Middle frontal gyrus (tissue), 1 donor: ENCODE results near the gene TOP1.

ENCODE experiments used
- DNase-seq: peaks from one replicate; pipeline ENCODE4 v3.0.0-alpha.2; 2015; ENCODE audit warnings: low spot score; ENCODE audit errors: extremely low spot score

The TOP1 gene

DNA sequence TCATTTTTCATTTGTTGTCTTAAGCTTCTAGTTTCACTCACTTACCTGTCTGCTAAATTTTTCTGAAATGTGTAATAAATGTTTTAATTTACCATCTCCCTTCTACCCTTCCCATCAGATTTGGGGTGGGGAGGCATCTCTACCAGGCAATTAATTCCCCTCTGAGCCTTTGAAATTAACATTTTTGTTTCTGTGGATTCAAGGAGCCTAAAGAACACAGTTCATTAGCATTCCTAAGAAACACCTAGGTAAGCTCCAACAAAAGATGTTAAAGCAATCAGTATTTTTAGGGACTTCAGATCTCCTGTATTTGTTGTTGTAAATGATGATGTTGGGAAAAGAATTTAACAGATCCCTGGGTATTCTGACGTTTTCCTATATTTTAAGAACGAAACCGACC, 6.6 kb downstream of the TOP1 start:
- DNase-seq: no peak

DNA sequence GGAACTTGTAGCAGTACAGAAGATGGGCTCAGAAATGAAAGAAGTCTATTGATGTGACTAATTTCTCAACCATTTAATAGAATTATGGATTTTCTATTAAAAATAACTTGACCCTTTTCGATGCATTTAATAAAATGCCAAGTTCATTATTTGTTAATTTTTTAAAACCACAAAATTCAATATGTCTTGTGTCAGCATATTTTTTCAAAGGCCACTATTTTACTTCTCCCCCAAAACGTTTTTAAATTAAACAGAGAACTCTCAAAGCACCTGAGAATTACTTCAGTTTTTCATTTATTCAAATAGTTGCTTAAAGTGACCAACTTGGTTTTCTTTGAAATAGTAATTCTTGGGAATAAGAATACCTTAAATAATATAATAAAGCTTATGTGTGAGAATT, 8.6 kb downstream of the TOP1 start:
- DNase-seq: no peak

DNA sequence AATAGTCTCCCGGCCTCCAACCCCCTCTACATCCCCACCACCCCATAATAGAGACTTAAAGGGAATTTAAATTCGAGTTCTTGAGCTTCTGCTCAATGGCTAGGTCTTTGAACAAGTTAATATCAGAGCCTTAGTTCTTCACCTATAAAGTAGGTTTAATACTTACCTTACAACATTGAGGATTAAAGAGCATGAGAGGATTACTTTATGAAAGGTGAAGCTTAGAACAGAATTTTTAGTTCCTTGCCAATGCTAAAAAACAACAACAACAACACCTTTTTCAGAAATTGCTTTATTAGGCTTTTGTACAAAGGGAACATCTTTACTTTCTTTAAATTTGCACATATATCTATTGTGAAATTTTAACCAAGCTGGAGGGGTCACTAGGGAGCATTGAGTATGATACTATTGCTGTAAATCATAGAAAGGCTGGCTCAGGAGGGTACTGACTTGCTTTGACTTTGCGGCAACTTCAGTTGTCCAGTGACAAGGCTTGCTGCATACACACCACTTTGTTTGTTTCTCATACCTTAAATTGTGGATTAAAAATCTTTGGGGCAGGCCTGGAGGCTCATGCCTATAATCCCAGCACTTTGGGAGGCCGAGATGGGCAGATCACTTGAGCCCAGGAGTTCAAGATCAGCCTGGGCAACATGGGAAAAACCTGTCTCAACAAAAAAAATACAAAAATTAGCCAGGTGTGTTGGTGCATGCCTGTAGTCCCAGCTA, 9.7 kb downstream of the TOP1 start:
- no peak for DNase-seq

DNA sequence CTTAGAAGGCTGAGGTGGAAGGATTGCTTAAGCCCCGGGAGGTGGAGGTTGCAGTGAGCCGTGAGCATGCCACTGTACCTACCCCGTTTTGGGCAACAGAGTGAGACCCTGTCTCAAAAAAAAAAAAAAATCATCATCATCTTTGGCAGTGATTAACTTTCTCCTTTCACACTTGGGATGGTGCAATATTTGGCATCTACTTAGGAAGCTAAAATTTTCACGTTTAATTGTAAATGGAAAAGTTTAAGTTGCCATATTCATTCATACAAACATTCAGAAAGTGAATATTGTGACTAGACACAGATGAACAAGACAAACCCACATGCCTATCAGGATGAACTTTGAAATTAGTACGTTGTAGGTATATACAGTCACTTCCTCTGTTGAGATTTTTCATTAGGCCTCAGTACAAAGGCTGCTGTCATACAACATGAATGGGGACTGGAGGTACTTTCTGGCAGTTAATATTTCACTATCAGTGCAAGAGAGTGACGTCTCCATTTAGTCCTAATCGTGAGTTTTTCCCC, 10.3 kb downstream of the TOP1 start:
- DNase-seq: no peak

DNA sequence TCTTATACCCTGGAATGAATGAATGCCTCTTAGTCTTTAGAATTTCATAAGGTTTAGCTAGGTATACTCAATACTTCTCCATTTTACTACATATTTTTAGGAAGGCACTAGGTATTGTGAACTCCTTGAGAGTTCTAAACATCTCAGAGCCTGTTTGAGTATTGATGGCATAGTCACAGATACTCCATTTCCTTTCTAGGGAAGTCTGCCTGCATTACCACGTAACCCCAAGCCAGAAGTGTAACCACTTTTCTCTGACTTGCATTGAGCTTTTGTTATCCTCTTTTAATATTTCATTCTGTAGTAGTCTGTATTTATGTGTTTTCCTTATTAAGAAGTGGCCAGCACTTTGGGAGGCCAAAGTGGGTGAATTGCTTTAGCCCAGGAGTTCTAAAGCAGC, 12.2 kb downstream of the TOP1 start:
- DNase-seq: no peak

DNA sequence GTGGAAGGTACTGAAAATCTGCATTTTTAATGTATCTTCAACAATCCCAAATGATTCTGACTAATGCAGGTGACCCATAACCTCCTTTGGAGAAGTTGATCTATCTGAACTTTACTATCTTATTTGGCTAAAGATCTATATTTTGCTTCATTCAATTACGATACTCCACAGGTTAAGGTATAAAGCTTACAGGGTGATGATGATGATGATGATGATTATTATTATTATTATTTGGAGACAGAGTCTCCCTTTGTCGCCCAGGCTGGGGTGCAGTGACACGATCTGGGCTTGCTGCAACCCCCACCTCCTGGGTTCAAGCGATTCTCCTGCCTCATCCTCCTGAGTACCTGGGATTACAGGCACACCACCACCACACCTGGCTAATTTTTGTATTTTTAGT, 13.1 kb downstream of the TOP1 start:
- no peak for DNase-seq

DNA sequence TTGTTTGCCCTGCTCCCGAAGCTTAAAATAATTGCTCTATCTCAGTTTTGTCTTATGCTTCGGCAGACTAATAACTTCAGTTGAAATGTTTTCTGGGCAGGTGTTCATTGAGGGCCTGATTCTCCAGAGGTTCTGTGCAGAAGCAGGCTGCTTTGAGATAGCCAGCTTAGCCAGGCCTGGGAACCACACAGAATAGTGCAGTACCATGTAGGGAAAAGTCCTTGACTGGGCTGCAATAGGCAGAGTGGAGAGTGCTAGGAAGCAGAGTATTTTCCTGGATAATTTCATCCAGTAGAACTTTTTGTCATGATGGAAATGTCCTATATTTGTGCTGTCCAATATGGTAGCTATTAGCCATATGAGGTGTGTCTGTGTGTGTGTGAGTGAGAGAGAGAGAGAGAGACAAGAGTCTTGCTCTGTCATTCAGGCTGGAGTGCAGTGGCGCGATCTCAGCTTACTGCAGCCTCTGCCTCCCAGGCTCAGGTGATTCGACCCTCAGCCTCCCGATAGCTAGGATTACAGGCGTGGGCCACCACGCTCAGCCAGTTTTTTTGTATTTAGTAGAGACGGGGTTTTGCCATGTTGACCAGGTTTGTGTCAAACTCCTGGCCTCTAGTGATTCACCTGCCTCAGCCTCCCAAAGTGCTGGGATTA, 15.9 kb downstream of the TOP1 start:
- DNase-seq: no peak

DNA sequence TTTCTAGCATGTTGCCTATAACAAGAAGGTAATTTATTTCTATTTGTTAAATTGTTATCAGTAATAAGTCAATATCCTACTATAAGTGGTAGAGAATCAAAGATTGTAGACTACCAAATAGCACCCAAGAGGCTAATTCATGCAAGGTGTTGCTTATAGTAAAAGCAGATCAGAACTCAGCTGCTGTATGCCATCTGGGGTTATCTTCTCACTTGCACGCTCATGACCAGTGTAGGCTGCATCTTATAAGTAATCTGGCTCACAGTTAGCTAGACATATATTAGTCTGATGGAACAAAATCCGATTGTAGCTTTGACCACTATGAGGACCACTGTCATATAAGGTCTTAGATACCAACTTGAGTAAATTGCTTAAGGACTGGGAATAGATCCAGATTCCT, 17.0 kb downstream of the TOP1 start:
- DNase-seq: no peak

DNA sequence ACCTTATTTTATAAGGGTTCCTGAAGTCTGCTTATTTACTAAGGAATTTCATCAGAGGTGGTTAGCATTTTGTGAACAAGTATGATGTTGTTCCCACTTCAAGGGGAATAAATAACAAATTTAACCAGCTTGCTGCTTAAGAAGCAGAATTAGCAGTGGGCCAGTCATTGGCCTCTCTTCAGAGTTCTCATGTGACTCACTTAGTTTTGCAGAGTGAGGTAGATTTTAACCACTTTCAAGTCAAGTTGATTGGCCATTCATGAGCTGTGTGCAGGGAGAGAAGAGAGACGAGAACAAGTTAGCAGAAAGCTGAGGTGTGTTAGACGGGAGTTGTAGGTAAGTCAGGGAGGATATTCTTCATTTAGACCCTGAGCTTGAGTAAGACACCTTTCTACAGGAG, 18.1 kb downstream of the TOP1 start:
- DNase-seq: no peak

DNA sequence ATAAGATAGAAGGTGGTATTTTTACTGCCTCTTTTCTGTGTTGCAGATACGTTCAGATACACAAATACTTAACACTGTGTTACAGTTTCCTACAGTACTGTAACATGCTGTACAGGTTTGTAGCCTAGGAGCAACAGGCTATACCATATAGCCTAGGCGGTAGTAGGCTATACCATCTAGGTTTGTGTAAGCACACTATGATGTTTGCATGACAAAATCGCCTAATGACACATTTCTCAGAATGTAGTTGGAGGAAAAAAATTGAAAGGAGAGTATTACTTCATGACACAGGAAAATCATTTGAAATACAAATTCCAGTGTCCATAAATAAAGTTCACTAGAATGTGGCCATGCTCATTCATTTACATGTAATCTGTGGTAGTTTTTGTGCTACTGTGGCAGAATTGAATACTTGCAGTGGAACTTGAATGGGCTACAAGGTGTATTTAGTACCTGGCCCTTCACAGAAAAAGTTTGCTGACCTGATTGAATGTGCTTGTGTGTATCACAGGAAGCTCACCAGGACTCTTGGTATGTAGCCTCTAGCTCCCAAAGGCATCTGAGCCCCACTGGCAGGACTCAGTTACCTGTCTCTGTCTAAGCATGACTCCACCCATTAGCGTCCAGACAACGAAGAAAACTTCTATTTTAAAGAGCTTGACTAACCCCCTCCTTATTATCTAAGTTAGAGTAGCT, 18.8 kb downstream of the TOP1 start:
- no peak for DNase-seq

DNA sequence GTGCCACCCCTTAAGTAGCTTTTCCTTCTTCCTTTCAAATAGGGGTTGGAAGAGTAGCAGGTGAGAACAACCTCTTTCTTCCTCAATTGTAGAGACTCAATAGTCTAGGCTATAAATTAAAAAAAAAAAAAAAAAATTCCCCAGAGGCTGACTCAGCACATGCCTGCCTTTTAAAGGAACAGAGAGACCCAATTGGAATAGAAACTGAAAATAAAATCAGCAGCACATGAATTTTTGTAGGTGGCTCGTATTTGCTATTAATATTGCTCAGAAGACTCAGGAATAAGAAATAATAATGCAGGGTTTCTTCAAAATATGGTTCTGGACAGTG, 19.3 kb downstream of the TOP1 start:
- DNase-seq: no peak

DNA sequence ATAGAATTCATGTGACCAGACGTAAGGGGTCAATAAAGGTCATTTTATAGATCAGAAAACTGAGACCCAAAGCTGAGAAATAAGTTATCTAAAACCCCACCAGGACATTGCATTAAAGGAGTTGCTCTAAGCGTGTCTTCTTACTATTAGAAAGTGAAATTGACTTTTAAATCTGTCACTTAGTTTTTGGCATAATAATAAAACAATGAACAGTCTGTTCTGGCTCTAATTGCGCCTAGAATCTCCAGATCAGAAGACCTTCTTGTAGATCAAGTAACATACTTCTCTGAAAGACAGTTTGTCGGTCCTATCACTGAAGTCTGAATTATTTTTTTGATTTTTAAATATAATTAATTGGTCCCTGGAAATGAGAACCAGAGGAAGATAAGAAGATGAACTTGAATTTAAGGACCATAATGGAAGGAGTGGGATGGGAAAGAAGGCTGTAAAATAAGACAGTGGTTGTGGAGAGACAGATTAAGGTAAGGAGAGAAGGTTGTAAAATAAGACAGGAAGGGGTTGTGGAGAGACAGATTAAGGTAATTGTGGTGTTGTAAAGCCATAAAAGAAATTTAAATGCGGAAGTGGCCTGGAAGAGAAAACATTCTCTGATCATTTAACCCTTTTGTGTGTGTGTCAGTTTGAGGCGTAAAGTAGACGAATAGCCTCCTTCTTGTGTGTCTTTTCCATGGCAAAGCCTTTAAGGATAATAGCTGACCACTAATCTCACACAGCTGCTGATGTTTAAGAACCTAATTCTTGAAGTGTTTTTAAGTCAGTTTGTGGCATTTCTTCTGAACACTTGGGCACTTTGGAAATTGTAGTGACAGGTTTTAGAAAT, 20.1 kb downstream of the TOP1 start:
- no peak for DNase-seq

DNA sequence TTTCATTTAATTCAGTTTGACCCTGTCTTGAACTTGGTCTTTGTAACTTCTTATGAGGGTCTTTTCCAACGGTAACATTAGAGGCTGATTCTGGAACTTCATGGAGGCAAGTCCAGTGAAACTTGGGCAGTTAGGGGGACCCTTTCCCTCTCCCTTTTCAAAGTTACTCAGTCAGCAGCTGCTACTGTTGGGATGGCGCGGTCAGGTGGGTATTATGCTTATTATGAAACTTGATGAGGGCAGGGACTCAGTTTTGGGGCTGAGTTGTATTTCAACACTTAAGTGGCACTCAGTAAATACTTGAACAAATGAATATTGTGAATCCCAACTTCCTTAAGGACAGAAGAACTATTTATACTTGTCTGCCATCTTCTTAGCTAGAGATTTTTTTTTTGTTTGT, 20.8 kb downstream of the TOP1 start:
- no peak for DNase-seq

DNA sequence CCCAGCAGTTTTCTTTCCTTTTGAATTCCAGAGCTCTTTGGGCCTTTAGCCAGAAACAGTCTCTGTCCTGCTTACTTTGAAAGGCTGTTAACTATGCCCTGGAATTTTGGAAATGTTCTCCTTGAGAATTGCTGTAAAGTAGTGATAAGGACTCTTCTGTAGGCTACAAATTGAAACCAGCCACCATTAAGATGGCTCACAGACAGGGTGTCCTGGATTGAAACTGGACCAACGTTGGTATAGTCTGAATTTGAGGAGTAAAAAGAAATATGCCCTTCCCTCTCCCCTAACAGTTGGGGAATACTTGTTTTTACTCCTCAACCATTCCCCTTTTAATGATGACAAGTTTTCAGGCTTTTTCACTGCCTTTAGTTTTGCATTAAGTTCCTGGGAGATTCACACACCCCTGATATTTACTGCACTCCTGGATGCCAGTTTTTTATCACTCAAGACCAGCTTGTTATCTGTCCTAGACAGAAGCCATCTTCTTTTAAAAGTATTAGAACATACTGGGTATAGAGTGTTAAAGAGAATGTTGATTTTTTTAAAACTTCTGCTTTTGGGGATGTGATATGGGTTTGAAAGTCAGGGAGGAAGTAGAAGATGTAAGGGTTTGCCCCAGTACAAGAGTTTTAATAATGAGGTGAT, 21.9 kb downstream of the TOP1 start:
- DNase-seq: no peak

DNA sequence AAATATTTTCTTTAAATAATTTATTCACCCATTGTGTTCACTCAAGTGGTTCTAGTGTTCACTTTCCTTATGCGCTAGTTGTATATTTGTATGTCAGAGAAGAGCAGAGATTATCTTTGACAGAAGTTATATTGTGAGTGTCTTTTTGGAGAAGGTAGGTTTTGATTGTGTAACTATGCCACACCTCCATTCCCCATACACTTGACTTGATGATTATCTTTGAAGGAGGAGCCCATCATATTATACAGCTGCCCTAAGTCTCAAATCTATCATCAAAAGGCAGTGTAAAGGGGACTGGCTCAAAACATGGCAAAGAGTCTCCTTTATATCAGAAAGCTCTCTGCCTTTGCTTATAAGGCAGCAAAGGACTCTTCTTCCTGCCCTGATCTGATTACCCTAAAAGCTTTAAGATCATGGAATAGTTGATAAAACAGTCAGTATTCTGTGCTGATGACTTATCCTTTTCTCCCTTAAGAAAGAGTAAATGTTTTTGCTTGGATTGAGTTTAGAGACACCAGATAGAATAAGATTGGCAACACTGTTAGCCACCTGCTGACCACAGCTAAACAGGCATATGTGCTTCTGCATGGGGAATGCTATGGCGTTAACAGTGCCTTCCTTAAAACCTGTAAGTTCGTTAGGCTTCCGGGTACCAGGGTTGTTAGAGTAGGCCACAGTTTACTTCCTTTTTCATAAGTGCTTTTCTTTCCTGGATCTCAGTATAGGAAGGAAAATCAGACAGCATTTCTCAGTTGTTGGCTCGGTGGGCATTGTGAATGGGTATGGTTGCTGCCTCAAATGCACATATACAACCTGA, 22.6 kb downstream of the TOP1 start:
- DNase-seq: no peak

DNA sequence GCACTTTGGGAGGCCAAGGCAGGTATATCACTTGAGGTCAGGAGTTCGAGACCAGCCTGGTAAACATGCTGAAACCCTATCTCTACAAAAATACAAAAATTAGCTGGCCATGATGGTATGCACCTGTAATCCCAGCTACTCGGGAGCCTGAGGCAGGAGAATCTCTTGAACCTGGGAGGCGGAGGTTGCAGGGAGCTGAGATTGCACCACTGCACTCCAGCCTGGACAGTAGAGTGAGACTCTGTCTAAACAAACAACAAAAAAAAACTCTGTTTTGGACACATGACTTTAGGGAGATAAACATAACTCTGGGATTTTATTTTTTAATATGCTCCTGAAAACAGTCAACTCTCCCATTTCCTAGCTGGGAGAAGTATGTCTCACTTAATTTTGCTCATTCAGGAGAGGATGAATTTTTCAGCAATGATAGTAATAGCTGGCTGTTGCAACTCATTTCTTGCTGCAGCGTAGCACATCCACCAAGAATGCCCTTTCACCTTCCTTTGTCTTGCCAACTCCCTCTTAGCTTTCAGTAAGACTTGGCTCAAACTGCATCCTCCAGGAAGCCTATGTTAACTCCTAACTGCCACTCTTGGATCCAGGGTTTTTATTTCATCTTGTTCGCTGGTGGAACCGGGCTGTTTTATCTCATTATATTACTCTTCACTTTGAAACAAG, 24.3 kb downstream of the TOP1 start:
- no peak for DNase-seq

DNA sequence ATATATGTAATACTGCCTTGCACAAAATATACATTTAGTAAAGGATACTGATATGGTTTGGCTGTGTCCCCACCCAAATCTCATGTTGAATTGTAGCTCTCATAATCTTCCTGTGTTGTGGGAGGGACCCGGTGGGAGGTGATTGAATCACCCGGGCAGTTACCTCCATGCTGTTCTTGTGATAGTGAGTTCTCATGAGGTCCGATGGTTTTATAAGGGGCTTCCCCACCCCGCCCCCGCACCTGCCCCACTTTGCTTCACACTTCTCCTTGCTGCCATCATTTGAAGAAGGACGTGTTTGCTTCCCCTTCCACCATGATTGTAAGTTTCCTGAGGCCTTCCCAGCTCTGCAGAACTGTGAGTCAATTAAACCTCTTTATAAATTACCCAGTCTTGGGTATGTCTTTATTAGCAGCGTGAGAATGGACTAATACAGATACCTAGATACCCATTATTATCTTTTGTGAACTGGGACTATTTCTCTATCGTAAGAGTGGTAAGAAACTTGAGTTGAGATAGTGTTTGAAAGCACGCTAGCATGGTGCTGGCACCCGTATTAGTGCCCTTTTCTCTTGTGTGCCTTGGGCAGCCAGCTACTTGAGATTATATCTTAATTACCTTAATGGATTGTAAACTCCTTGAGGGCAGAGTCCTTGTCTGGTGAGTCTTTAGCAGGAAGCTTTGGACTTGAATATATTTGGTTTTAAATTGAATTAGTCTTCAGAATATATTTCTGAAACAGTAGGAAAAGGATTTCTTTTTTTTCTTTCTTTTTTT, 25.6 kb downstream of the TOP1 start:
- DNase-seq: no peak

DNA sequence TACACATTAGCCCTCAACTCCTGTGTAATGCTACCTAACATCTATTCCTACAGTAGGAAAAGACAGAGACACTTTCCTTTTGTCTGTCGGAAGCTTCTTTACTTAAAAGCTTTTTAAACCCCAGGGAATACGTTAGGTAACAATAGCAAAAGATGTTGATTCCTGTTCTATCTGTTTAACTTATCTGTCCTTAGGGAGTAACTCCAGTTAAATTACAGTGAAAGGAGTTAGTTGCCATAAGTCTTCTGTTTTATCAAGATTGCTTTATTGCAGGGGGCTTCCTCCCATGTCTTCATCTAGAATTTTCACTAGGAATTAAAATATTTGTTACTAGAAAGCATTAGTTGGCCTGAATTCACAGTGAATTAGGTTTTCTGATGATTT, 26.2 kb downstream of the TOP1 start:
- DNase-seq: no peak

DNA sequence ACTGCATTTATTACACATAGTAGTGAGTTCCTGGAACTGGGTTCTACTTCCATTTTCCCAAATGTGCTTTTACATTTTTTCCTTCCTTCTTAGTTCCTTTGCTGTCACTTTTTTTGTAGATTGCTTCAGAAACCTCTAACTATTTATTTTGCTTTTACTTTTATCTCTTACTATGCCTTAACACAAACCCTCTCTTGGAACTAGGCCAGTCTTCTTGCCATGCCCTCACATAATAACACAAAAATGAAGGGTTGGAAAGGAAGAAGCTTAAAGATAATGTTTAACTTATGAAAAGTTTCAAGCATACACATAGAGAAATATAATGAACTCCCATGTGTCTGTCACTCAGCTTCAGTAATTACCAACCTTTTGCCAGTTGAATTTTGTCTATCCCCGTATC, 27.1 kb downstream of the TOP1 start:
- no peak for DNase-seq
